Muscle of leg (tissue), 11 donors: ENCODE results near the gene ZFAND4. TPM values are rescaled to one million over a fixed set of nuclear protein-coding genes. Genes with fewer than 3 reads are reported as not detected.
"Not testable (repeated sequence)": the region's sequence is repeated elsewhere in the genome, so short reads cannot be mapped to it uniquely, and the experiment has no call there.

ENCODE experiments used
- DNase-seq: peaks from one replicate; pipeline ENCODE4 v3.0.0; 2013
- H3K27ac ChIP-seq: one replicate; pipeline ENCODE4 v1.5.1; 2013; ENCODE audit warnings: mild to moderate bottlenecking, low read length, control low read depth
- H3K27me3 ChIP-seq: one replicate; pipeline ENCODE4 v1.6.1; 2013; ENCODE audit warnings: low read length; ENCODE audit not compliant: control insufficient read depth, insufficient read depth
- H3K36me3 ChIP-seq: one replicate; pipeline ENCODE4 v1.6.1; 2013; ENCODE audit warnings: low read length; ENCODE audit not compliant: control insufficient read depth, insufficient read depth
- H3K4me1 ChIP-seq: one replicate; pipeline ENCODE4 v1.6.1; 2013; ENCODE audit warnings: low read length; ENCODE audit not compliant: control insufficient read depth, insufficient read depth
- H3K4me3 ChIP-seq: one replicate; pipeline ENCODE4 v1.5.1; 2013; ENCODE audit warnings: low read length, control low read depth
- H3K9me3 ChIP-seq: replicated peaks from 2 replicates; pipeline ENCODE4 v1.6.1; 2013; ENCODE audit warnings: low read depth, low read length; ENCODE audit not compliant: control insufficient read depth
- WGBS: methylation state at CpG from one replicate; pipeline ENCODE4 v1.1.5; 2013; ENCODE audit warnings: missing lambda C conversion rate; ENCODE audit not compliant: insufficient coverage; 5-methylcytosine and 5-hydroxymethylcytosine counted together
- polyA plus RNA-seq, 8 donors: library from polyadenylated mRNA; unstranded; fragments of 120-200 nt; gene quantifications; one replicate each; pipeline versions ENCODE4 v1.2.1 to v1.2.3, GENCODE V29; 2013; ENCODE audit warnings: inconsistent platforms in 1 of 8, low replicate concordance in 1 of 8; ENCODE audit not compliant: insufficient read length in 8 of 8, insufficient read depth in 1 of 8
- total RNA-seq: library from RNA; stranded (reverse); fragments of 120-200 nt; gene quantifications from one replicate; pipeline ENCODE4 v1.2.4, GENCODE V29; 2013

ZFAND4 gene
- total and polyA plus RNA-seq, 9 donors = 6.4 to 12.2 (median 8.4) TPM

DNA sequence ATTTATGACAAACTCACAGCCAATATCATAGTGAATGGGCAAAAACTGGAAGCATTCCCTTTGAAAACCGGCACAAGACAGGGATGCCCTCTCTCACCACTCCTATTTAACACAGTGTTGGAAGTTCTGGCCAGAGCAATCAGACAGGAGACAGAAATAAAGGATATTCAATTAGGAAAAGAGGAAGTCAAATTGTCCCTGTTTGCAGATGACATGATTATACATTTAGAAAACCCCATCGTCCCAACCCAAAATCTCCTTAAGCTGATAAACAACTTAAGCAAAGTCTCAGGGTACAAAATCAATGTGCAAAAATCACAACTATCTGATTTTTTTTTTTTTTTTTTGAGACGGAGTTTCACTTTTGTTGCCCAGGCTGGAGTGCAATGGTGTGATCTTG, 2.7 kb downstream of the ZFAND4 start:
- no CpG with 5 or more reads among the region's 3 CpGs for WGBS

DNA sequence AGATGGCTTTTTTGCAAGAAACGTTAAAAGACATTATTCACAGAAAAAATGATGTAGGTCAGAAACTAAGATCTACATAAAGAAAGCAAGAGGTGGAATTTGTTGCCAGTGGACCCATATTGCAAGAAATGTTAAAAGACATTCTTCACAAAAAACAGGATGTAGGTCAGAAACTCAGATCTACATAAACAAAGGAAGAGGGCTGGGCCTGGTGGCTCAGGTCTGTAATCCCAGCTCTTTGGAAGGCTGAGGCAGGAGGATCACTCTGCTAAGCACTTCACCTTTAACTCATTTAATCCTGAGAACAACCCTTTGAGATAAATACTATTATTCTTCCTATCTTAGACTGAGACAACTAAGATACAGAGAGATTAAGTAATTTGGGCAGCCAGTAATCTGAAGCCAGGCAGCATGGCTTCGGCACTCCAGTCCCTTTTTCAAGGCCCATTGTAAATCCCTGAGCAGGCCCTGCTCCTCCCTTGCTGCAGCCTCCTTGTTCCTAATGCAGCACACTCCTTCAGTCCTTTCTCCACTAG, 11.6 kb downstream of the ZFAND4 start:
- peaks cover 2% of the 10 kb centered on the region for H3K9me3 ChIP-seq
- WGBS = 75% methylated on average over 1 of the region's 2 CpGs
- H3K27ac ChIP-seq = no peak overlapping the region
- no peaks in the 10 kb centered on the region for H3K4me1 ChIP-seq
- H3K4me3 ChIP-seq = no peak overlapping the region
- peaks cover 8% of the 10 kb centered on the region for H3K36me3 ChIP-seq
- H3K27me3 ChIP-seq = no peaks in the 10 kb centered on the region
- DNase-seq = no peak

More for the DNA sequence above, 2.7 kb downstream of the ZFAND4 start:
- not testable (repeated sequence) for H3K27me3 ChIP-seq, H3K9me3 ChIP-seq, H3K4me1 ChIP-seq, H3K36me3 ChIP-seq, DNase-seq, H3K27ac ChIP-seq, H3K4me3 ChIP-seq

DNA sequence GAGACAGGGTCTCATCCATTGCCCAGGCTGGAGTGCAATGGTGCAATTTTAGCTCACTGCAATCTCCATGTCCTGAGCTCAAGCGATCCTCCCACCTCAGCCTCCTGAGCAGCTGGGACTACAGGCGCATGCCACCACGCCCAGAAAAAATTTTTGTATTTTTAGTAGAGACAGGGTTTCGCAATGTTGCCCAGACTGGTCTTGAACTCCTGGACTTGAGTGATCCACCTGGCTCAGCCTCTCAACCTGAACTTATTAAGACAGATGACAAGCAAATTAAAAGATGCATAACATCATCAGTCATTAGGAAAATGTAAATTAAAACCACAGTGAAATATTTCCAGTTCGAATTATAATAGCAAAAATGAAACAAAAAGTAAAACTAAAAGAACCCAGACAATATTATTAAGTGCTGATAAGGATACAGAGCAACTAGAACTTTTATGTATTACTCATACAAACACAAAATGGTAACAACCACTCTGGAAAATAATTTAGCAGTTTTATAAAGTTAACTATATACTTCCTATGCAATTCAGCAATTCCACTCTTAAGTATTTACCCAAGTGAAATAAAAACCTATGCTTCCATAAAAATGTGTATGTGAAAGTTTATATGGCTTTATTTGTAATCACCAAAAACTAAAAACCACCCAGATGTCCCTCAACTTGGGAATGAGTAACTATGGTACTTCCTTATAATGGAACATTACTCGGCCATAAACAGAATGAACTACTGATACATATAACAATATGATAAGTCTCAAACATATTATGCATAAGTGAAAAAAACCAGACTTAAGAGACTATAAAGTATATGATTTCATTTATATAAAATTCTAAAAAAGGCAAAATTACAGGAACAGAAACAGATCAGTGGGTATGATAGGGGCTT, 15.3 kb downstream of the ZFAND4 start:
- peaks cover 8% of the 10 kb centered on the region for H3K36me3 ChIP-seq
- no peaks in the 10 kb centered on the region for H3K27me3 ChIP-seq
- H3K9me3 ChIP-seq = peaks cover 2% of the 10 kb centered on the region
- DNase-seq = no peak
- no CpG with 5 or more reads among the region's 6 CpGs for WGBS
- H3K27ac ChIP-seq = no peak overlapping the region
- no peaks in the 10 kb centered on the region for H3K4me1 ChIP-seq
- H3K4me3 ChIP-seq = no peak overlapping the region

DNA sequence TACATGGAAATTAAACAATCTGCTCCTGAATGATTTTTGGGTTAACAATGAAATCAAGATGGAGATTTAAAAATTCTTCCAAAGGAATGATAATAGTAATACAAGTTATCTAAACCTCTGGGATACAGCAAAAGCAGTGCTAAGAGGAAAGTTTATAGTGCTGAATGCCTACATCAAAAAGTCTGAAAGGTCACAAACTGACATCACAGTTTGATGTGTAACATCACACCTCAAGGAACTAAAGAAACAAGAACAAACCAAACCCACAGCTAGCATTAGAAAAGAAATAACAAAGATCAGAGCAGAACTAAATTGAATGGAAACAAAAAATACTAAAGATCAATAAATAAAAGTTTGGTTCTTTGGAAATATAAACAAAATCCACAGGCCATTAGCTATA, 17.4 kb downstream of the ZFAND4 start:
- Histone ChIP-seq H3K36me3 (peaks cover 2% of the 10 kb centered on the region), H3K4me1 (no peaks in the 10 kb centered on the region), H3K9me3 (no peaks in the 10 kb centered on the region), H3K4me3 (no peak overlapping the region), H3K27me3 (no peaks in the 10 kb centered on the region), H3K27ac (no peak overlapping the region)
- DNase-seq = no peak

DNA sequence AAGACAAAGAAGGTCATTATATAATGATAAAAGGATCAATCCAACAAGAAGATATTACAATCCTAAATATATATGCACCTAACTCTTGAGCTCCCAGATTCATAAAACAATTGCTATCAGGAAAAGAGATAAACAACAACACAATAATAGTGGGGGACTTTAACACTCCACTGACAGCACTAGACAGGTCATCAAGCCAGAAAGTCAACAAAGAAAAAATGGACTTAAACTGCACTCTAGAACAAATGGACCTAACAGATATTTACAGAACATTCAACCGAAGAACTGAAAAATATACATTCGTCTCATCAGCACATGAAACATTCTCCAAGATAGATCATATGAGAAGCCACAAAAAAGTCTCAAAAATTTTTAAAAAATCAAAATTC, 17.8 kb downstream of the ZFAND4 start:
- H3K36me3 ChIP-seq, H3K27ac ChIP-seq, H3K9me3 ChIP-seq, H3K27me3 ChIP-seq, H3K4me1 ChIP-seq, H3K4me3 ChIP-seq, DNase-seq: not testable (repeated sequence)
- WGBS = no CpG with 5 or more reads among the region's 2 CpGs

DNA sequence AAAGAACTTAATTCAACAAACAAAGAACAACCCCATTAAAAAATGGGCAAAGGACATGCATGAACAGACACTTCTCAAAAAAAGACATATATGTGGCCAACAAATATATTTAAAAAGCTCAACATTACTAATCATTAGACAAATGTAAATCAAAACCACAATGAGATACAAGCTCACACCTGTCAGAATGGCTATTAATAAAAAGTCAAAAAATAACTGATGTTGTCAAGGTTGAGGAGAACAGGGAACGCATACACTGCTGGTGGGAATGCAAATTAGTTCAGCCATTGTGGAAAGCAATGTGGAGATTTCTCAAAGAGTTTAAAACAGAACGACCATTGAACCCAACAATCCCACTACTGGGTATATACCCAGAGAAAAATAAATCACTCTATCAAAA, 19.1 kb downstream of the ZFAND4 start:
- no CpG with 5 or more reads among the region's 2 CpGs for WGBS
- no peak for DNase-seq

DNA sequence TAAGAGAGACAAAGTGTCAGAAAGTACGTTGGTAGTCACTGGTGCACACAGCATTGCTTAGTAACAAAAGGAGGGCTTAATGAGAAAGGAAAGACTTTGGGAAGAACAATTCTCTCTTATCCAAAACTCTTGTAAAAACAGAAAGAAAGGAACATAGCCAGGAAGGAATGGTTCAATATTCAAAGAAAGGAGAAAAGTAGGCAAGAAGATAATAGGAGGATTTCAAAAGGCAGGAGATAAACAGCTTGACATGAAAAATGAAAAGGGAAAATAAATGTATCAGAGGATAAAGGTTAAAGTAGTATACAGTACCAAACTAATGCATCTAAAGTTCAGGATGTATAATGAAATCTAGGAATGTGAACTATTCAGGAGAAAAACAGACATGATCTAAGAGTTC, 20.1 kb downstream of the ZFAND4 start:
- H3K9me3 ChIP-seq = no peaks in the 10 kb centered on the region

More for the DNA sequence above, 19.1 kb downstream of the ZFAND4 start:
- Histone ChIP-seq H3K9me3 (no peaks in the 10 kb centered on the region), H3K36me3 (peaks cover 2% of the 10 kb centered on the region), H3K4me1 (no peaks in the 10 kb centered on the region), H3K27me3 (no peaks in the 10 kb centered on the region), H3K4me3 (no peak overlapping the region), H3K27ac (no peak overlapping the region)

DNA sequence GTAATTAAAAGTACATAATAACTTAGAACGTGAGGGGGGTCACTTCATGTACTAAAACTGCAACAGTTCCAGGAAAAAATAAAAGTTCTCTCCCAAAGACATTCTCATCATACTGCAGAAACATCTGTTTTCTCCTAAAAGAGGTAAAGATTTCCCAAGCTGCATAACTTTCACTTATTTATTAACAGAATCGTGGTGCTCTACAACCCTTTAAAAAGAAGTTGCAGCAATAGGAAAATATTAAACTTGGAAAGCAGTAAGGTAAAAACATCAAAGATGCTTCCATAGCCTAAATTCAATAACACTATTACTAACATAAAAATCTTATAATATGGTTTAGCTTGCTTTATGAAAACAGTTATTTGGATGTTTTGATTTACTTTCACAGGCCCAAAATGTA, 23.3 kb downstream of the ZFAND4 start:
- WGBS = no CpG with 5 or more reads among the region's 2 CpGs
- no peaks in the 10 kb centered on the region for H3K27me3 ChIP-seq
- no peak overlapping the region for H3K4me3 ChIP-seq
- H3K36me3 ChIP-seq = peaks cover 9% of the 10 kb centered on the region
- H3K9me3 ChIP-seq = no peaks in the 10 kb centered on the region
- H3K27ac ChIP-seq = no peak overlapping the region
- DNase-seq = no peak
- H3K4me1 ChIP-seq = no peaks in the 10 kb centered on the region

More for the DNA sequence above, 20.1 kb downstream of the ZFAND4 start:
- Histone ChIP-seq H3K27me3 (no peaks in the 10 kb centered on the region), H3K36me3 (peaks cover 5% of the 10 kb centered on the region), H3K4me3 (no peak overlapping the region), H3K4me1 (no peaks in the 10 kb centered on the region), H3K27ac (no peak overlapping the region)
- WGBS = no CpG with 5 or more reads among the region's 1 CpG
- no peak for DNase-seq

DNA sequence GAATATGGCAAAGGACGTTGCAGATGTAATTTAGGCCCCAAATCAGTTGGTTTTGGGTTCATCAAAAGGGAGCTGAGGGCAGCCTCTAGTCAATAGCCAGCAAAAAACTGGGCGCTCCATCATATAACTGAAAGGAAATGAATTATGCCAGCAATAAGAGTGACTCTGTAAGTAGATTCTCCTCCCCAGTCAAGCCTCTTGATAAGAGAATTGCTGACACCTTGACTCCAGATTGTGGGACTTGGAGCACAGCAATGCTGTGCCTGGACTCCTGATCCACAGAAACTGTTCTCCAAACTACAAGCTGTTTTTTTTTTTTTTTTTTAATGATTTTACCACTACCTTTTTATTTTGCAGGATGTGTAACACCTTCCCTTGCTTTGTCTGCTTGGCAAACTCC, 25.5 kb downstream of the ZFAND4 start:
- H3K27me3 ChIP-seq = no peaks in the 10 kb centered on the region
- no peak overlapping the region for H3K4me3 ChIP-seq
- 67% methylated on average over 1 of the region's 2 CpGs for WGBS
- no peak for DNase-seq
- no peaks in the 10 kb centered on the region for H3K4me1 ChIP-seq
- H3K36me3 ChIP-seq = peaks cover 9% of the 10 kb centered on the region
- H3K27ac ChIP-seq = no peak overlapping the region
- no peaks in the 10 kb centered on the region for H3K9me3 ChIP-seq

DNA sequence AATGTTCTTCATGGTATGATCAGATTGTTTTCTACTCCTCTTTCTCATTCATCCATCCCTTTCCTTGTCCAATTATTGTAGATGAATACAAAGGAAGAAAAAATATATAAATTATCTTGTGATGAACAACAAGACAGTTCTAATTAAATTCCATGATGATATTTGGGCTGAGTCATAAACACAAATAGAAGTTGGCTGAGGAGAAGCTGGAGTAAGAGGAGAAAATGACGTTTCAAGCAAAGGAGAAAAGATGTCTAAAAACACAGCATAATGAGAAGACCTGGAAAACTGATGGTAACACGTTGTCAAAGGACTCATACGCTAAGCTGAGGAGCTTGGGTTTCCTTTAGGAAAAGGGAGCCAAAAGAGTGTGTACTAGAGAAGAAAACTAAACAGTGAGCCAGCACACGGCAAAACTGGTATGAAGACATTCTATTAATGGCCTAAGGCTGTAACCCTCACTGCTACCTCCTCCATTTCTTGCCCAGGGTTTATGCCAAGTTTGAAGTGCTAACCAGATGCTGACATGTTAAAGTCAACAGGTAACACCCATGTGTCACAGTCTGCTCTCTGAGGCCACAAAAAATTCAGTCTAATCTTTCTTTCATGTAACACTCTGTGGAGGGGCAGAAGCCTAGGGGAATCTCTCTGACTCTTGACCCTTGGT, 26.1 kb downstream of the ZFAND4 start:
- Histone ChIP-seq H3K4me1 (no peaks in the 10 kb centered on the region), H3K9me3 (no peaks in the 10 kb centered on the region), H3K27me3 (no peaks in the 10 kb centered on the region), H3K27ac (no peak overlapping the region), H3K36me3 (peaks cover 10% of the 10 kb centered on the region), H3K4me3 (no peak overlapping the region)
- DNase-seq = no peak
- WGBS = 90% methylated on average over 4 of the region's 4 CpGs
